GM18507 (cell line): Measurements from ENCODE around the gene RIOX2.

Experiments used
- DNase-seq: peaks from one replicate; pipeline ENCODE4 v3.0.0; 2011; ENCODE audit warnings: low read depth; ENCODE audit not compliant: insufficient read length; ENCODE audit errors: extremely low spot score
- FAIRE-seq: peaks from 2 replicates; lab custom pipeline; 2011; peaks lifted over from hg19 to GRCh38; lab: Jason Lieb, UNC

Gene RIOX2

GRCh38 chr3:97992547-97993173, 20.4 kb upstream of the RIOX2 start:
- FAIRE-seq (no peak), DNase-seq (no peak)

- FAIRE-seq (no peak), DNase-seq (no peak)
These were observed 19.1 kb upstream of the RIOX2 start for GRCh38 chr3:97991293-97991682.

- no peak for FAIRE-seq
These were observed 18.5 kb upstream of the RIOX2 start for GRCh38 chr3:97990624-97991292.

GRCh38 chr3:97988784-97989568, 16.7 kb upstream of the RIOX2 start:
- DNase-seq (no peak), FAIRE-seq (no peak)

More at GRCh38 chr3:97990624-97991292, 18.5 kb upstream of the RIOX2 start:
- no peak for DNase-seq

- DNase-seq = no peak
- FAIRE-seq = no peak
These were observed 15.1 kb upstream of the RIOX2 start for GRCh38 chr3:97987306-97987705.

GRCh38 chr3:97983933-97984491, 11.8 kb upstream of the RIOX2 start:
- FAIRE-seq = no peak
- no peak for DNase-seq

- no peak for DNase-seq
- no peak for FAIRE-seq
These were observed 9.7 kb upstream of the RIOX2 start for GRCh38 chr3:97981886-97982285.

- FAIRE-seq = no peak
- DNase-seq = no peak
These were observed 7.4 kb upstream of the RIOX2 start for GRCh38 chr3:97979610-97980009.

GRCh38 chr3:97975466-97975865, 3.2 kb upstream of the RIOX2 start:
- FAIRE-seq (no peak), DNase-seq (no peak)

GRCh38 chr3:97974996-97975395, 2.8 kb upstream of the RIOX2 start:
- no peak for FAIRE-seq
- DNase-seq = no peak

GRCh38 chr3:97972976-97973375, 745 bp upstream of the RIOX2 start:
- no peak for DNase-seq
- FAIRE-seq = no peak

- FAIRE-seq (no peak), DNase-seq (no peak)
These were observed 1.1 kb downstream of the RIOX2 start for GRCh38 chr3:97970956-97971620.

- no peak for DNase-seq
- no peak for FAIRE-seq
These were observed 2.1 kb downstream of the RIOX2 start for GRCh38 chr3:97970156-97970555.

GRCh38 chr3:97969541-97969940, 2.7 kb downstream of the RIOX2 start:
- FAIRE-seq = no peak

GRCh38 chr3:97968376-97968775, 3.9 kb downstream of the RIOX2 start:
- no peak for FAIRE-seq

More at GRCh38 chr3:97969541-97969940, 2.7 kb downstream of the RIOX2 start:
- DNase-seq = no peak

GRCh38 chr3:97967966-97968365, 4.3 kb downstream of the RIOX2 start:
- DNase-seq (no peak), FAIRE-seq (no peak)

More at GRCh38 chr3:97968376-97968775, 3.9 kb downstream of the RIOX2 start:
- no peak for DNase-seq

GRCh38 chr3:97960993-97961766, 11.1 kb downstream of the RIOX2 start:
- no peak for DNase-seq
- no peak for FAIRE-seq

- no peak for DNase-seq
- FAIRE-seq = no peak
These were observed 11.7 kb downstream of the RIOX2 start for GRCh38 chr3:97960551-97960950.

GRCh38 chr3:97959872-97960271, 12.4 kb downstream of the RIOX2 start:
- DNase-seq (no peak), FAIRE-seq (no peak)
